GM23338 (cell line): ENCODE results near the gene CHRNA4.

Experiments
- CTCF ChIP-seq, 2 experiments: fragments of 200-600 bp in 1 of 2; sonication (generic) in 1 of 2; conservative IDR thresholded peaks; 2 replicates each; pipeline versions ENCODE4 v1.5.1 to v1.6.1; 2016 to 2017; ENCODE audit warnings: antibody characterized with exemption in 2 of 2, low read depth in 2 of 2, mild to moderate bottlenecking in 2 of 2, moderate library complexity in 1 of 2
- EZH2 ChIP-seq: fragments of 200-600 bp; sonication (generic); IDR thresholded peaks from one replicate; pipeline ENCODE4 v1.8.0; 2017; ENCODE audit warnings: antibody characterized with exemption, mild to moderate bottlenecking, low read depth; ENCODE audit not compliant: unreplicated experiment
- EZH2phosphoT487 ChIP-seq: fragments of 200-600 bp; sonication (generic); IDR thresholded peaks from one replicate; pipeline ENCODE4 v1.8.1; 2018; ENCODE audit warnings: antibody characterized with exemption; ENCODE audit not compliant: unreplicated experiment
- JUNB ChIP-seq: IDR thresholded peaks from one replicate; pipeline ENCODE4 v1.6.1; 2016; ENCODE audit warnings: antibody characterized with exemption; ENCODE audit not compliant: unreplicated experiment
- NANOG ChIP-seq: IDR thresholded peaks from 2 replicates; pipeline ENCODE4 v1.6.1; 2016; ENCODE audit warnings: antibody characterized with exemption, borderline replicate concordance
- POLR2AphosphoS5 ChIP-seq: IDR thresholded peaks from 2 replicates; pipeline ENCODE4 v1.6.1; 2016; ENCODE audit warnings: antibody characterized with exemption, low read depth
- REST ChIP-seq: IDR thresholded peaks from one replicate; pipeline ENCODE4 v1.6.1; 2018; ENCODE audit warnings: antibody characterized with exemption; ENCODE audit not compliant: unreplicated experiment
- STAT1 ChIP-seq: IDR thresholded peaks from one replicate; pipeline ENCODE4 v1.6.1; 2016; ENCODE audit warnings: antibody characterized with exemption; ENCODE audit not compliant: unreplicated experiment
- ZNF114 ChIP-seq: fragments of 250-450 bp; sonication (Bioruptor Pico); IDR thresholded peaks from 2 replicates; pipeline ENCODE4 v1.5.0; 2020; ENCODE audit warnings: mild to moderate bottlenecking, moderate library complexity

GRCh38 chr20:63330084-63330760 lies 30.9 kb downstream of the CHRNA4 start:
- TF ChIP-seq CTCF (conservative IDR thresholded peaks at IDR 0.05; ENCODE audit: low read depth in 2 of 2) (no peak), EZH2phosphoT487 (no peak), EZH2 (no peak), ZNF114 (no peak), NANOG (no peak), POLR2AphosphoS5 (no peak), REST (no peak), STAT1 (no peak), JUNB (no peak)
